NCI-H2227 treated with DMSO at 0.1 percent for 48 hours (cell line): ENCODE measurements around the gene RRH.
"Not testable (repeated sequence)": the region's sequence is repeated elsewhere in the genome, so short reads cannot be mapped to it uniquely, and the experiment has no call there.

Experiments
- DNase-seq: peaks from one replicate; lab custom pipeline; 2025; lab: John Stamatoyannopoulos, UW

The RRH gene, protein sequence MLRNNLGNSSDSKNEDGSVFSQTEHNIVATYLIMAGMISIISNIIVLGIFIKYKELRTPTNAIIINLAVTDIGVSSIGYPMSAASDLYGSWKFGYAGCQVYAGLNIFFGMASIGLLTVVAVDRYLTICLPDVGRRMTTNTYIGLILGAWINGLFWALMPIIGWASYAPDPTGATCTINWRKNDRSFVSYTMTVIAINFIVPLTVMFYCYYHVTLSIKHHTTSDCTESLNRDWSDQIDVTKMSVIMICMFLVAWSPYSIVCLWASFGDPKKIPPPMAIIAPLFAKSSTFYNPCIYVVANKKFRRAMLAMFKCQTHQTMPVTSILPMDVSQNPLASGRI

DNA sequence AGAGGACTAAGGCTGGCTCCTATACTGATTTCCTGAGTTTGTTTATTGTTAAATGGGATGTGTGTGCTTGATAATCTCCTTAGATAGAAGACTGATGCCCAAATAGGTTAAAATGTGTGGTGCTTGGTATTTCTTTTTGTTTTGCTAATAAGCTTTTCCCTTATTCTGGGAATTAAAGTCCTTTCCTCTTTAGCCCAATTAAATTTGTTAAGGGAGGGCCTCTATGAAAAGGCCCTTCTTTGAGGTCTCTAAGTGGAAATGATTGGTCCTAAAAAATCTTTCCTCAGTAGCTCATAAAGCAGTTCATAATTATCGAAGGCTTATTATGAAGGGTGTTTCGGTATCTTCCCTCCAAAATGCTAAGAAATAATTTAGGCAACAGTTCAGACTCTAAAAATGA, at the start of gene RRH:
RRH (plus strand) TSS at position 301 of the 400 bp plus-strand sequence; CDS start at position 357, 56 bp downstream.
- DNase-seq, result no peak

DNA sequence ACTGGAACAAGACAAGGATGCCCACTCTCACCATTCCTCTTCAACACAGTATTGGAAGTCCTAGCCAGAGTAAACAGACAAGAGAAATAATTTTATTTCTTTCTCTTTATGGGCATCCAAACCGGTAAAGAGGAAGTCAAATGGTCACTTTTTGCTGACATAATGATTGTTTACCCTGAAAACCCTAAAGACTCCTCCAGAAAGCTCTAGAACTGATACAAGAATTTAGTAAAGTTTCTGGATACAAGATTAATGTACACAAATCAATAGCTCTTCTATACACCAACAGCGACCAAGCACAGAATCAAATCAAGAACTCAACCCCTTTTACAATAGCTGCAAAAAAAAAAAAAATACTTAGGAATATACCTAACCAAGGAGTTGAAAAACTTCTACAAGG, 45.7 kb upstream of the RRH start:
- not testable (repeated sequence) for DNase-seq

DNA sequence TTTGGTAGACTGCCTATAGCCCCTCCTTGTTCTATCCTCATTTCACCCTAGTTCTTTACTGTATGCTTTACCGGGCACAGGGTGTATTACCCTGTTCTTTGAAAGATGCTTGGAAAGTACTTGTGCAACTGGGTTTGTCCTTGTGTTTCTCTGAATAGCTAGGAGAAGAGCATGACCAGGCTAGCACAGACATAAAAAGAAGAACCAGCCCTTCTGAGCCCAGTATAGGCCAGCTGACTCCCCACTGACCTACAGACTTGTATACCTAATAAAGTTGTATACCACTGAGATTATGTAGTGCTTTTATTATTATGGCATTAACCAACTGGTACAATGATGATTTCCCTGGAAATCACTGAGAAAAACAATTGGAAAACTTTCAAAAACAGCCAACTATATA, 40.9 kb upstream of the RRH start:
- DNase-seq, result no peak

DNA sequence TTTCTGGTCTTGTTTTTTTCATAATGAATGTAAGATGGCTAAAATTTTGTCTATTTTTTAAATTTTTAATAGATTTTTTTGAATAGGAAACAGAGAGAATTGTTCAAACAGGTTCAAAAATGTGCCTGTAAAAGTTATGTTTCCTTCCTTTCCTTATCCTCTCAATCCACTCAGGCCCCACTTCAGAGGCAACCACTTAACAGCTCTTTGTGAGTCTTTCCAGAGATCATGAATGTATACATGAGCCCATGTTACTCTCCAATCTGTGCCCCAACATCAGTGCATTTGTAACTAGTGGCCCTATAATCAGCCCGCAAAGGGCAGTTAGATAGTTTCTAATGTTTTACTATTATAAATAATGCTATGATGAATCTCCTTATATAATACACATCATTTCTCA, 40.0 kb upstream of the RRH start:
- DNase-seq, result no peak

DNA sequence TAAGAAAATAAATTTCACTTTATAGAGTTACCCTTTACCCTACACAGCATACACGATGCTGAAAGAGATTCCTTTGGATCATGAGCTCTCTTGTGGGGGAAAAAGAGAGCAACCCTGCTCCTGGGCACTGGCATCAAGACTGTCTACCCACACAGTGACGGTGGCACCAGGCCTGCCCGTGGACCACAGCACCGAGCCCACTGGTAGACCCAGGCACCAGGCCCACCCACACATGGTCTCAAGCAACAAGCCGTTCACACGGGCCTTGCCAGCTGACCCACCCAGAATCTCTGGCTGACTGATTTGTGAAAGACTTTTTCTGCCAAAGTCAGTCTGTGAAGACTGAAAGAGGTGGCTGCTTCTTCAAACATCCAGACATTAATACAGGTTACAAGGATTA, 32.7 kb upstream of the RRH start:
- DNase-seq, result no peak

DNA sequence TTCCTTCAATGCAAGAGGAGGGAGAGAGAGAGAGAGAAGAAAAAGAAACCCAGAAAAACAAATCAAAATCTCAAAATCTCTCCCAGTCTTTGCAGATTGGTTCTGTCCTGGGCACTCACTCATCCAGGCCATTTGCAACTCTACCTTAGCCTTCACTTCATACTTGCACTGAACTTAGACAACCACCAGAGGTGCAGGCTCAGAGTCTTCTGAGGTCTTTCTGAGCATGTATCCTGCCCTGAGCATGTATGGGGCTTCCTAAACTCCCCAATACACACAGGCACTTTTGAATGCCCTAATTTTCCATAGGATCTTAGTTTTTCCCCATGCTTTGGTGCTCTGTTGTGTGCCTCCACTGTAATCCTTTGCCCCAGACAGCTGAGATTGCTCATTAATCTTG, 28.9 kb upstream of the RRH start:
- DNase-seq, result no peak

DNA sequence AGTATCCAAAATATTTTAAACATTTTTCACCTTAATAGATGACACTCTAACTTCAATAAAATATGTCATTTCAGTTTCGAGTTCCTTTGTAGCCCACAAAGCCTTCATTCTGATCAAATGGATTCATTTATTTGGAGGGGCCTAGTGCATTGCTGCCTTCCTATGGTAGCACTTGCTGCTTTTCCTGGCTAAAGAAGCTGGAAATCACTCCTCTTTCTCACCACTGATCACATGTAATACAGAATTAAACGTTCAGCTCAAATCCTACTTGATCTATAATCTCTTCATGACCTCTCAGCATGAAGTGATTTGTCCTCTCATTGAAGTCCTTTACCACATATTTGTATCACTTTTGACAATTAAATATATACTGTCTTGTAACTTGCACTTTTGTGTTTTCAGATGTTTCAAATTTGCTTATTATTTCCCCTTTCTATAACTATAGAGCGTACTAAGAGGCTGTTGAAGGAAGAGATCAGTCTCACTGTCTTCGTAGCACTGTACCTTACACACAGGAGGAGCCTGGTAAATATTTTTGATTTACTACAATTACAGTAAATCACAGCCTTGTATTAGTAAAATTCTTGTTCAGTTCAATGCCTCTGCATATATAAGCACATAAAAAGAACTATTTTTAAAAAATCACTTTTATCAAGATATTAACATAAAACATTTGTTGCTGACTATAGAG, 26.5 kb upstream of the RRH start:
- peak; percentile 37 for DNase-seq

DNA sequence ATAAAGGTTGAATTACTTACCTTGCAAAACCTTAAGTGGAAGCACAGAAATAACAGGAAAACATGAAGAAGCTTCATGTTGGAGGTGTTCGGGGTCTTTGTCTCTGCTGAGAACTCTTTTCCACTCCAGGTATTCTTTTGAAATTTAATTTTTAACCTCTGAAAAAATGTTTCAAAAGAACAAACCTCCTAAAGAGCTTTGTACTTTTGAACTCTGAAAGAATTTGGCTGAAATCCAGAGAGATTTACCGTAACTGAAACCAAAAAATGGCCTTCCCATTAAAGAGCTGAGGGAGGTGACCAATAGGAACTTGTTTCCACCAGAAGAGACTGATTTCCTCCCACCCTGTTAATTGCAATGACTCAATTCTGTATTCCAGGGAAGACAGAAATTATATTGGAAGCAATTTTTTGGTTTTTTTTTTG, 25.9 kb upstream of the RRH start, which contains the start of gene CFI:
CFI (minus strand) TSS at position 105 of the 425 bp plus-strand sequence; CDS start at position 77, 28 bp downstream.
- DNase-seq, result peak; percentile 53

DNA sequence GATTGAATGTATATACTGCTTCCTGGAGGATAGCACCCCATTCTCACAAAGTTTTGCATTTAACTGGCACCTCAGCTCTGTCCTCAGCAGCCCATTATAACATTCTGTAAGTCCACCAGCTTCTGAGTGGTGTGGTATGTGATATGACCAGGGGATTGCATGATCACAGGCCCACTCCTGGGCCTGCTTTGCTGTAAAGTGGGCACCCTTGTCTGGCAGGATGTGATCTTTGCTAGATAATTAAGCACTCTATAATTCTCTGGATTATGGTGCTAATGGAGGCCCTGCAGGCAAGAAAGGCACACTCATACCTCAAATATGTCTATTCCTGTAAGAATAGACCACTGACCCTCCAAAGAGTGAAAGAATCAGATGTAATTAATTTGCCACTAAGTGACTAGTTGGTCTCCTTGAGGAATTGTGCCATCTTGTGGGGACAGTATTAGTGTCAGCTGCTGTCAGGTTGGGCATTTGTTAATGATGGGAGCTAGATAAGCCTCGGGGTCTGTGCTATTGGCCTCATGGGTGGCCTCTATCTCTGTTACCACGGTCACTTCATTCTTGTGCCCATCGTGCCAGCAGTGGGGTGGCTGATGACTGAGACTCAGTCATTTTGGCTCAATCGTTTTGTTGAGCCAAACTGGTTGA, 23.7 kb upstream of the RRH start:
- DNase-seq, result peak; percentile 47

DNA sequence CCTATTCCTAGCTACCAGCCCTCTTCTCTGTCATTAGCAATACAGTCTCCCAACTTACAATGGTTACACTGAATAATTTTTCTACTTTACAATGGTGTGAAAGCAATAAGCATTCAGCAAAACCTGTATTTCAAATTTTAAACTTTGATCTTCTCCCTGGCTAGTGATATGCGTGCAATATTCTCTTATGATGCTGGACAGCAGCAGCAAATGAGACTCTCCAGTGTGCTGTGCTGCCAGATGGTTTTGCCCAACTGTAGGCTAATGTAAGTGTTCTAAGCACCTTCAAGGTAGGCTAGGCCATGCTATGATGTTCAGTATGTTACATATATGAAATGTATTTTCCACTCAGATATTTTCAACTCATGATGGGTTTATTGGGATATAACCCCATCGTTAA, 18.1 kb upstream of the RRH start:
- DNase-seq, result no peak

DNA sequence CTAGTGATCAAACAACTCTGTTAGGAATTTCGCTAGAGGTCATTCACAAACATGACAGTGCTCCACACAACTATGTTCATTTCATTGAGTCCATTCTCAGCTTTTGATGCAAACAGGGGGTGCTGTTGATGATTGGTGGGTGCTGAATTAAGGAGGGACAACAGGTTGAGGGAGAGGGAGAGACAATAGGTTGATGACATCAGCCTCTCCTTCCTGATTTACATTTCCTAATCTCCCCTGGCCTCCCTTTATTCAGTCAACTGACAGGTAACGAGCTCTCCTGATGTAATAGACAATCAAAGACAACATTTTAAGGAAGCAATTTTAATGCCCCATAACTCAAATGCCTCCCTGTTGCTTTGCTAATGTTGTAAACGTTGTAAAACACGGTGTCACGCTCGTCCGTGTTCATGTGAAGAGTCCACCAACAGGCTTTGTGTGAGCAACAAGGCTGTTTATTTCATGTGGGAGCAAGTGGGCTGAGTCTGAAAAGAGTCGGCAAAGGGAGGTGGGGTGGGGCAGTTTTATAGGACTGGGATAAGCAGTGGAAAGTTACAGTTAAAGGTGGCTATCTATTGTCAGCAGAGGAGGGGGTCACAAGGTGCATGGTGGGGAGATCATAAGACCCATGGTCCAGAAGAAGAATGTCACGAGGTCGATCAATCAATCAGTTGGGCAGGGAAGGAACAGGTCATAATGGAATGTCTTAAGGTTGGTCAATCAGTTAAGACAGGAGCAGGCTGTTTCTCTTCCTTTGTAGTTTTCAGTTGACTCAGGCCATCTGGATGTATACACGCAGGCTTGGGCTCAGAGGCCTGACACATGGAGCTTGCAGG, 17.0 kb upstream of the RRH start:
- no peak for DNase-seq

DNA sequence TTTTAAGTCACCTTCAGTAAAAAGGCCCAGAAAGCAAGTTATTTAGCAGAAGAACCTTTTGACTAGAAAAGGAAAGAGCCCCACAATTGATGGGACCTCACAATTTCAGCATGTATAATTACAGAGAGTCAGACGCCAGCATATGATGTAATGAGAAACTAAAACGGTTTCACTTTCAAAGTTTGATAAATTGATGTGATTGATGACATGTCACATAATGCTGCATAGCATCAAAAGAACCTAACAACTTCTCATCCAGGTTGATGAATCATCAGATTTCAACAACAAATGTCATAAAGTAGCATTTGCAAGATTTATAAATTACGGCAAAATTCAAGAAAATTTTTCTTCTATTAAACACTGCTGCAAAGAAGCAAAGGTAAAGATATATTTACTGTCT, 16.1 kb upstream of the RRH start:
- DNase-seq, result no peak

DNA sequence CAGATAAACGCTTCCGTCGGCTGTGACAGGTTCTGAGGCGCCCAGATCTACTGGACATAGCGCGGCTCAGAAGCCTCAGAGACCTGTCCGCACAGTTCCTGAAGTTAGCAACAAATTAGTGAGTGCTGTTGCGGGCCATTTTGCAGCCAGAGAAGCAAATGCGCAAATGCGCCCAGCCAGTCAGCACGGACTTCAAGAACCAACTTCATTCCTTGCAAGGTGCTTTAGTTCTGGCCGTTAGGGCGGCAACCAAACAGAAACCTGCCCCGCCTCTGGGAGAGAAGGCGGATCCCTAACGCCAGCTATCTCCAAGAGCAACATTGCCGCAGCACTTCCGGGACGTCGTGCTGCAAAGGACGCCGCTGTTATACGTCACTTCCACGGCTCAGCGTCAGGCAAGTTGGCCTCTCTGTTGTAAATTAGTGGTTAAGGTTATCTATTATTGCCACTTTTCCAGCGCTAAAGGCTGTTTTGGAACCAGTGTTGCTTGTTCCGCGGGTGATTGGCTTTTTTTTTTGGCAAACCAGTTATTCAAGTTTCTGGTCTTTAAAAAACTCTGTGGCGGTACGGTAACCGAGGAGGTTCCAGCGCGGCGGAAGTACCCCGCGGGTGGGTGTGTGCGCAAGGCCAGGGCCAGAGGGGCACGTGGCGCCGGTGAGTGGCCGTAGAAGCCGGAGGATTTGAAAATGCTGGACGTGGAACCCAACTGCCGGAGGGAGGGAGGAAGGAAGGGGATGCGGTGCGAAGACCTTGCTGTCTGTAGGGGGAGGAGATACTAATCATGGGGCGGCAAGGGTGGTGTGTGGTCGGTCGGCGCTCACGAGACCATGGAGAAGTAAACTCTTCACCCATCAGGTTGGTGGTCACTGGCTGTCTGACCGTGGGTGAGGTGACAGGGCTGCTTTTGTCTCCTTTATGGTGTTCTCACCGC, 12.4 kb upstream of the RRH start, which contains the start of gene GAR1:
GAR1 (plus strand) TSS at position 612 of the 931 bp plus-strand sequence. CDS start 403 bp downstream, outside the sequence.
- peak; percentile 84 for DNase-seq

DNA sequence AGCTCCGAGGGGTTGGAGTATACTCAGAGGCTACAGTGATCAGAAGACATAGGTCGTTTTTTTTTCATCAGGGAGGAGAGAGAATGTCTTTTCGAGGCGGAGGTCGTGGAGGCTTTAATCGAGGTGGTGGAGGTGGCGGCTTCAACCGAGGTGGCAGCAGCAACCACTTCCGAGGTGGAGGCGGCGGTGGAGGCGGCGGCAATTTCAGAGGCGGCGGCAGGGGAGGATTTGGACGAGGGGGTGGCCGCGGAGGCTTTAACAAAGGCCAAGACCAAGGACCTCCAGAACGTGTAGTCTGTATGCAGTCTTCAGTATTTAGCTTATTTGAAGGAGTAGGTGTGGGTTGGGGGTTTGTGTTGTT, 11.7 kb upstream of the RRH start:
- DNase-seq, result no peak

DNA sequence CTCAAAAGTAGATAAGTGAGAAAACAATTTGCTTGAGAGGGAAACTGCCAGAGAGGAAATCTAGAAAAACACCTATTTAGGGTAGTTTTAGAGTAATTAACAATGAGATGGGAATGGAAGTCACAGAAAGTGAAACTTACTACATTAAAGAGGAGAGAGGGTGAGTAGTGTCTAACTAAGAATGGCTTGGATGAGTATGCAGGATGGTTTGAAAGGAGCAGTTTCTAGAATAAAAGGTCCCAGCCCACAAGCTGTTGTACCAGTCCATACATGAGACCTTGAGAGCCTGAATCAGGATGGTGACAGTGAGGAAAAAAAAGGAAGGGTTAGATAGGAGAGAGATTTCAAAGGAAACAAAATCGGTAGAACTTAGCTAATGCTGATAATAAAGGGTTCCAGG, 10.9 kb upstream of the RRH start:
- no peak for DNase-seq

DNA sequence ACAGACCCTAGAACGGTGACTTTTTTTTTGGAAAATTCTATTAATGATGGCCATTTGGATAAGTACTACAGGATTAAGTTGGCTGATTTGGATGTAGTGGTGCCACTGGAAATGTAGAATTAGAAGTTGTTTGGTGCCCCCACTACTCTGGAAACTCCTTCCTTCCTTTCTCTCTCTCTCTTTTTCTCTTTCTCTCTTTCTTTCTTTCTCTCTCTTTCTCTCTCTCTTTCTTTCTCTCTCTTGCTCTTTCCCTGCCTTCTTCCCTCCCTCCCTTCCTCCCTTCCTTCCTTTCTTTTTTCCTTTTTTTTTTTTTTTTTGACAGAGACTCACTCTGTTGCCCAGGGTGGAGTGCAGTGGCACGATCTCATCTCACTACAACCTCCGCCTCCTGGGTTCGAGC, 9.5 kb upstream of the RRH start:
- DNase-seq, result no peak

DNA sequence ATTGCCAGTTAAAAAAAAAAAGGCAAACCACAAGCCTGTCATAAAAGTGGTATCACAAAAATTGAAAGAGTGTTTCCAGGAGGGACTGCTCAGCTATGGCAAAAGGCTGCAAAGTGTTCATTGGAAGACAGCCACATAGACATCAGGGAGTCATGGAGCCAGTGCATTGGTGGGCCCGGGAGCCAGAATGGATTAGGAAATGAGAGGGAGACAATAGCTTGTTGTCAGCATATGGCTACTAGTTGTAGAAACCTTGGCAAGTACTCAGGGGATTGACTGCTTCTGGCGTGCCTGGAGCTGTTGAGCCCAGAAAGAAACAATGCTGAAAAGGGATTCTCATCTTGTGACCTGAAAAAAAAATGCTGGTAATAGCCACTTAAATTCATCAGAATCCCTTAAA, 7.2 kb upstream of the RRH start:
- no peak for DNase-seq

DNA sequence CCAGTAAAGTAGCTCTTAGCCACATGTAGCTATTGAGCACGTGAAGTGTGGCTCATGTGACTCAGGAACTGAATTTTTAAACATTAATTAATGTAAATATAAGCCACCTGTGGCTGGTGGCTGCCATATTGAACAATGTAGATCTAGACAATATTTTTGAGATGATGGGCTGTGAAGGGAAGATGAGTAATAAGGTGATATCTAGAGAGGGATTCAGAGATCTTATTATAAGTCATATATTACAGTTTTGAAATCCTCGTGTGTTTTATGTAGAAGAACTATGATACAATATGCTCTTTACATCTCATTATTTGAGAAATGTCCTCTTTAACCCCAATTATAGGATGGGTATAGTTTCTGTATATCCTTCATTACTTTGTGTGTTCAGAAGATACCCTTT, 6.6 kb upstream of the RRH start:
- no peak for DNase-seq

DNA sequence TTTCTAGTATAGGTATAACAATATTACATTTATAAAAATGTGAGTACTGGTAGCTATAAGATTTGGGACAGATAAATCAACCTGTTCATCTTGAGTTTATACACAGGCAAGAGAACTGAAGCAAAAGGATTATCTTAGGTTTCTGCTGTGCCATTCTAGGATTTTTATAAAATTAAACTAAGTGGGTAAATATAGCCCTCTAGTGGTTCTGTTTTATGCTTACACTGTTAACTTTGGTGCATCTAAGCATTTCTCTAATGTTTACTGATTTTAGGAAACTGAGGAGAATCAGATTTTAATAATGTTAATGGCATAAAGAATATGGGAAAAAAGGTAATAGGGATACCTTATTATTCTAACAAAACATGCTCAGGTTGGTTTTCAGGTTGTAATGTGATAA, 1.1 kb upstream of the RRH start:
- DNase-seq, result peak; percentile 4

DNA sequence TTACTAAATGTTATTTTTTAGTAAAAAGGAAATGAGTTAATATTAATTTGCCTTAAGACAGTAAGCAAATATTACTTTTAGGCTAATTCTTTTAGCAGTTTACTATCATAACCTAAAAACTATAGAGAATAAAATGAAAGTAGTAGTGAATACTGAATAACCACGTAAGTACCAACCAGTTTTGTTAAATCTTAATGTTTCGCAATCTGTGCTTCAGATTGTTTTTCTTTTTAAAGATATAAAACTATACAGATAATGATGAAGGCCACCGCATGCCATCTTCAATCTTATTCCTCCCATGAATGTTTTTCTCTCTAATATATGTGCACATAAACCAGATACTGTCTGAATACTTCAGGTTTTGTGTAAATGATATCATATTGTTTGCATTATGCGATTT, 6.0 kb downstream of the RRH start:
- DNase-seq, result no peak

DNA sequence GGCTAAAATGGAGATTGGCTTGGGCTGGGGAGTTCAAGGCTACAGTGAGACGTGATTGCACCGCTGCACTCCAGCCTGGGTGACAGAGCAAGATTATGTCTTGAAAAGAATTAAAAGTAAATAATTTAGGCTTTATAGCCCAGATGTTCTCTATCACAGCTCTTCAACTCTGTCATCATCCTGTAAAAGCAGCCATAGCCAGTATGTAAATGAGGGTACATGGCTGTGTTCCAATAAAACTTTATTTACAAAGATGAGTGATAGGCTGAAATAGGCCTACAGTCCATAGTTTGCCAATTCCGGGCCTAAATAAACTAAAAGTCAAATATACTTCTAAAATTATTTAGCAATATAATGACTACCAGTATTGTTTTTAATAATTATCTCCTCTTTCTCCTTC, 9.2 kb downstream of the RRH start:
- DNase-seq, result no peak
